HEK293 (cell line): ENCODE data around the gene TCERG1.
A peak's percentile ranks its signal among the peaks of the same experiment; 100 is the strongest.

ENCODE experiments used
- CTCF ChIA-PET: fragments of 350-600 bp; formaldehyde crosslinking; extraction: SDS; loops from one replicate; lab custom pipeline; 2021; ENCODE audit warnings: antibody characterized with exemption; lab: Yijun Ruan, JAX
- POLR2A ChIA-PET: fragments of 300-600 bp; formaldehyde crosslinking; extraction: SDS; loops from one replicate; lab custom pipeline; 2020; ENCODE audit warnings: antibody characterized with exemption, inconsistent platforms; lab: Yijun Ruan, JAX
- H3K27ac ChIP-seq: fragments of 200-500 bp; sonication (Bioruptor generic); 2 replicates; pipeline ENCODE4 v1.5.1; 2014; ENCODE audit warnings: low read depth, low read length, control low read depth, inconsistent platforms; ENCODE audit errors: extremely low read depth
- H3K36me3 ChIP-seq, 2 experiments: fragments of 200-500 bp in 1 of 2; sonication (Bioruptor generic) in 1 of 2; 1 replicate in 1 of 2; 2 replicates in 1 of 2; pipeline ENCODE4 v1.5.1; 2014 to 2017; ENCODE audit warnings: inconsistent platforms in 2 of 2, low read length in 2 of 2; ENCODE audit not compliant: control insufficient read depth in 2 of 2, insufficient read depth in 1 of 2
- H3K4me1 ChIP-seq: fragments of 200-500 bp; sonication (Bioruptor generic); 2 replicates; pipeline ENCODE4 v1.5.1; 2014; ENCODE audit warnings: mild to moderate bottlenecking, low read length, inconsistent platforms; ENCODE audit not compliant: control insufficient read depth, insufficient read depth
- H3K4me3 ChIP-seq: 2 replicates; pipeline ENCODE4 v1.5.1; 2011; ENCODE audit warnings: low read depth, mild to moderate bottlenecking, control low read depth, low read length, moderate library complexity
- H3K9me3 ChIP-seq: fragments of 200-500 bp; sonication (Bioruptor generic); 2 replicates; pipeline ENCODE4 v1.5.1; 2014; ENCODE audit warnings: low read depth, low read length, inconsistent platforms; ENCODE audit not compliant: control insufficient read depth, insufficient read depth
- RBAK ChIP-seq: fragments of 450-650 bp; formaldehyde crosslinking; IDR thresholded peaks from 2 replicates; pipeline ENCODE4 v1.5.1; 2016; ENCODE audit warnings: missing biosample characterization, missing genetic modification characterization
- ZBTB21 ChIP-seq: fragments of 450-650 bp; formaldehyde crosslinking; IDR thresholded peaks from 2 replicates; pipeline ENCODE4 v1.5.1; 2017; ENCODE audit warnings: missing biosample characterization, missing genetic modification characterization
- ZBTB48 ChIP-seq: fragments of 450-650 bp; formaldehyde crosslinking; IDR thresholded peaks from 2 replicates; pipeline ENCODE4 v1.5.1; 2016; ENCODE audit warnings: missing biosample characterization, missing genetic modification characterization
- ZFP3 ChIP-seq: fragments of 450-650 bp; formaldehyde crosslinking; IDR thresholded peaks from 2 replicates; pipeline ENCODE4 v1.5.1; 2016; ENCODE audit warnings: low read depth, missing biosample characterization, missing genetic modification characterization
- ZNF10 ChIP-seq: fragments of 450-650 bp; formaldehyde crosslinking; IDR thresholded peaks from 2 replicates; pipeline ENCODE4 v1.5.1; 2017; ENCODE audit warnings: missing biosample characterization, missing genetic modification characterization
- ZNF2 ChIP-seq: fragments of 450-650 bp; formaldehyde crosslinking; IDR thresholded peaks from 2 replicates; pipeline ENCODE4 v1.5.1; 2016; ENCODE audit warnings: missing biosample characterization, missing genetic modification characterization
- ZNF366 ChIP-seq: fragments of 450-650 bp; formaldehyde crosslinking; conservative IDR thresholded peaks from 2 replicates; pipeline ENCODE4 v1.5.1; 2016; ENCODE audit warnings: missing biosample characterization, missing genetic modification characterization
- ZNF391 ChIP-seq: fragments of 450-650 bp; formaldehyde crosslinking; IDR thresholded peaks from 2 replicates; pipeline ENCODE4 v1.5.1; 2016; ENCODE audit warnings: low read depth, missing biosample characterization, missing genetic modification characterization, borderline replicate concordance
- ZNF404 ChIP-seq: fragments of 450-650 bp; formaldehyde crosslinking; IDR thresholded peaks from 2 replicates; pipeline ENCODE4 v1.5.1; 2017; ENCODE audit warnings: missing biosample characterization, missing genetic modification characterization
- ZNF433 ChIP-seq: fragments of 450-650 bp; formaldehyde crosslinking; IDR thresholded peaks from 2 replicates; pipeline ENCODE4 v1.5.1; 2016; ENCODE audit warnings: missing biosample characterization, missing genetic modification characterization, low read depth
- ZNF558 ChIP-seq: fragments of 450-650 bp; formaldehyde crosslinking; IDR thresholded peaks from 2 replicates; pipeline ENCODE4 v1.5.1; 2016; ENCODE audit warnings: missing biosample characterization, missing genetic modification characterization
- ZNF560 ChIP-seq: fragments of 450-650 bp; formaldehyde crosslinking; IDR thresholded peaks from 2 replicates; pipeline ENCODE4 v1.5.1; 2017; ENCODE audit warnings: missing biosample characterization, missing genetic modification characterization, borderline replicate concordance
- ZNF596 ChIP-seq: fragments of 450-650 bp; IDR thresholded peaks from 2 replicates; pipeline ENCODE4 v1.5.0; 2018; ENCODE audit warnings: missing biosample characterization, mild to moderate bottlenecking, missing genetic modification characterization, moderate library complexity
- ZNF600 ChIP-seq: fragments of 450-650 bp; formaldehyde crosslinking; IDR thresholded peaks from 2 replicates; pipeline ENCODE4 v1.5.1; 2016; ENCODE audit warnings: missing biosample characterization, missing genetic modification characterization
- ZNF621 ChIP-seq: fragments of 450-650 bp; formaldehyde crosslinking; IDR thresholded peaks from 2 replicates; pipeline ENCODE4 v1.5.1; 2017; ENCODE audit warnings: missing biosample characterization, missing genetic modification characterization
- ZNF623 ChIP-seq: fragments of 450-650 bp; formaldehyde crosslinking; IDR thresholded peaks from 2 replicates; pipeline ENCODE4 v1.5.1; 2016; ENCODE audit warnings: missing biosample characterization, missing genetic modification characterization
- ZNF658 ChIP-seq: fragments of 450-650 bp; formaldehyde crosslinking; IDR thresholded peaks from 2 replicates; pipeline ENCODE4; 2016; ENCODE audit warnings: missing biosample characterization, missing genetic modification characterization
- TF ChIP-seq, protein P1 (sequence below): fragments of 450-650 bp; formaldehyde crosslinking; IDR thresholded peaks from 2 replicates; pipeline ENCODE4 v1.5.1; 2016; ENCODE audit warnings: missing biosample characterization, missing genetic modification characterization, borderline replicate concordance
- TF ChIP-seq, protein P2 (sequence below): fragments of 450-650 bp; formaldehyde crosslinking; IDR thresholded peaks from 2 replicates; pipeline ENCODE4 v1.5.1; 2016; ENCODE audit warnings: missing biosample characterization, missing genetic modification characterization
- TF ChIP-seq, protein P3 (sequence below): fragments of 450-650 bp; formaldehyde crosslinking; IDR thresholded peaks from 2 replicates; pipeline ENCODE4 v1.5.1; 2016; ENCODE audit warnings: missing biosample characterization, missing genetic modification characterization
- TF ChIP-seq, protein P4 (sequence below): fragments of 450-650 bp; formaldehyde crosslinking; IDR thresholded peaks from 2 replicates; pipeline ENCODE4 v1.5.1; 2016; ENCODE audit warnings: missing biosample characterization, missing genetic modification characterization
- TF ChIP-seq, protein P5 (sequence below): fragments of 450-650 bp; formaldehyde crosslinking; IDR thresholded peaks from 2 replicates; pipeline ENCODE4 v1.5.1; 2016; ENCODE audit warnings: missing biosample characterization, missing genetic modification characterization

The TCERG1 gene

DNA sequence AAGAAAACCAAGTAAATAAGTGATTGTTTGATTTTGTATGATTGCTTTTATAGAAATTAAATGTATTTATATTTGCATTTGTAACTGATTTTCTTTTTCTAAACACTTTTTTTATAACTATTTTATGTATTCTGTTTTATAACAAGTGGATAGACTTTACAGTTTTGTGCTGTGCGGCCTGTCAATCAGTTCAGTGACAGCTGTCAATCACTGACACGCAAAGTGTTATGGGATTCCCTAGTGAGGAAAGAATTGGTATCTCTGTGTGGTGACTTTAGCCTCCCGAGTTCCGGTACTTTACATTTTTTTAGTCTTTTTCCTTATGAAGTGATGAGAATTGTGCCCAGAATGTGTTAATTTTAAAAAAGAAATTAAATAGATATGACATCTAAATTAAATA is 52.5 kb downstream of the TCERG1 start:
- no peak overlapping the region for H3K4me3 ChIP-seq
- TF ChIP-seq, protein P1, sequence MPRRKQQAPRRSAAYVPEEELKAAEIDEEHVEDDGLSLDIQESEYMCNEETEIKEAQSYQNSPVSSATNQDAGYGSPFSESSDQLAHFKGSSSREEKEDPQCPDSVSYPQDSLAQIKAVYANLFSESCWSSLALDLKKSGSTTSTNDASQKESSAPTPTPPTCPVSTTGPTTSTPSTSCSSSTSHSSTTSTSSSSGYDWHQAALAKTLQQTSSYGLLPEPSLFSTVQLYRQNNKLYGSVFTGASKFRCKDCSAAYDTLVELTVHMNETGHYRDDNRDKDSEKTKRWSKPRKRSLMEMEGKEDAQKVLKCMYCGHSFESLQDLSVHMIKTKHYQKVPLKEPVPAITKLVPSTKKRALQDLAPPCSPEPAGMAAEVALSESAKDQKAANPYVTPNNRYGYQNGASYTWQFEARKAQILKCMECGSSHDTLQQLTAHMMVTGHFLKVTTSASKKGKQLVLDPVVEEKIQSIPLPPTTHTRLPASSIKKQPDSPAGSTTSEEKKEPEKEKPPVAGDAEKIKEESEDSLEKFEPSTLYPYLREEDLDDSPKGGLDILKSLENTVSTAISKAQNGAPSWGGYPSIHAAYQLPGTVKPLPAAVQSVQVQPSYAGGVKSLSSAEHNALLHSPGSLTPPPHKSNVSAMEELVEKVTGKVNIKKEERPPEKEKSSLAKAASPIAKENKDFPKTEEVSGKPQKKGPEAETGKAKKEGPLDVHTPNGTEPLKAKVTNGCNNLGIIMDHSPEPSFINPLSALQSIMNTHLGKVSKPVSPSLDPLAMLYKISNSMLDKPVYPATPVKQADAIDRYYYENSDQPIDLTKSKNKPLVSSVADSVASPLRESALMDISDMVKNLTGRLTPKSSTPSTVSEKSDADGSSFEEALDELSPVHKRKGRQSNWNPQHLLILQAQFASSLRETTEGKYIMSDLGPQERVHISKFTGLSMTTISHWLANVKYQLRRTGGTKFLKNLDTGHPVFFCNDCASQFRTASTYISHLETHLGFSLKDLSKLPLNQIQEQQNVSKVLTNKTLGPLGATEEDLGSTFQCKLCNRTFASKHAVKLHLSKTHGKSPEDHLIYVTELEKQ (tag by site-specific recombination), result peak; percentile 56; the same call in 1 of the 2 replicates
- TF ChIP-seq RBAK (tag by site-specific recombination), result no peak
- TF ChIP-seq, all 188 proteins: peak for 1
- CTCF ChIA-PET, result no interaction called here
- Histone ChIP-seq H3K36me3 (peaks cover 39 to 47% of the 10 kb centered on the region in 2 experiments), H3K27ac (no peak overlapping the region), H3K9me3 (no peaks in the 10 kb centered on the region), H3K4me1 (no peaks in the 10 kb centered on the region)
- POLR2A ChIA-PET, result no interaction called here

DNA sequence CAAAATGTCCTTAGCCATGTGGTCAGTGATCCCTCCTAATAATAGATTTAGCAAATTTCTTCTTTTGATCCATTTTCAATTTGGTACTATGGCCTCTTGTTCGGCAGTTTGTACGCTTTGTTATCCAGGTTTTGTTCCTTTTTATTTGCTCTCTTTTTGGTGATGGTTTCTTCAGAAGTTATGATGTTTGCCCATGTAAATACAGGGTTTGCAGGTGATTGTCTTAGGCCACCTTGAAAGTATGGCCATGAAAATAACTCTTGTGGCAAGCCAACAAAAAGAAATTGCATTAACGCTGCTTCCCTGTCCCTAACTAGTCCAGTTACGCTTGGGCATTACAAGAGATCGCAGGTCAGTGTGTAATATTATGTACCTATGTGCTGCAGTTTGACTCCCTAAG is 60.3 kb downstream of the TCERG1 start:
- no peaks in the 10 kb centered on the region for H3K4me1 ChIP-seq
- H3K9me3 ChIP-seq, result no peaks in the 10 kb centered on the region
- no peak overlapping the region for H3K4me3 ChIP-seq
- POLR2A ChIA-PET, result no interaction called here
- TF ChIP-seq ZNF10 (tag by site-specific recombination), result no peak
- TF ChIP-seq ZNF366 (tag by site-specific recombination), result no peak
- TF ChIP-seq ZNF596 (tag by site-specific recombination), result no peak
- TF ChIP-seq, protein P2, sequence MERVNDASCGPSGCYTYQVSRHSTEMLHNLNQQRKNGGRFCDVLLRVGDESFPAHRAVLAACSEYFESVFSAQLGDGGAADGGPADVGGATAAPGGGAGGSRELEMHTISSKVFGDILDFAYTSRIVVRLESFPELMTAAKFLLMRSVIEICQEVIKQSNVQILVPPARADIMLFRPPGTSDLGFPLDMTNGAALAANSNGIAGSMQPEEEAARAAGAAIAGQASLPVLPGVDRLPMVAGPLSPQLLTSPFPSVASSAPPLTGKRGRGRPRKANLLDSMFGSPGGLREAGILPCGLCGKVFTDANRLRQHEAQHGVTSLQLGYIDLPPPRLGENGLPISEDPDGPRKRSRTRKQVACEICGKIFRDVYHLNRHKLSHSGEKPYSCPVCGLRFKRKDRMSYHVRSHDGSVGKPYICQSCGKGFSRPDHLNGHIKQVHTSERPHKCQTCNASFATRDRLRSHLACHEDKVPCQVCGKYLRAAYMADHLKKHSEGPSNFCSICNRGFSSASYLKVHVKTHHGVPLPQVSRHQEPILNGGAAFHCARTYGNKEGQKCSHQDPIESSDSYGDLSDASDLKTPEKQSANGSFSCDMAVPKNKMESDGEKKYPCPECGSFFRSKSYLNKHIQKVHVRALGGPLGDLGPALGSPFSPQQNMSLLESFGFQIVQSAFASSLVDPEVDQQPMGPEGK (tag by site-specific recombination), result no peak
- no peak for TF ChIP-seq ZNF621 (tag by site-specific recombination)
- TF ChIP-seq ZNF658, result no peak
- peaks cover 75 to 87% of the 10 kb centered on the region in 2 experiments for H3K36me3 ChIP-seq
- H3K27ac ChIP-seq, result no peak overlapping the region
- CTCF ChIA-PET, result interaction anchor here (1.1 kb wide), 1 partner anchor 26 kb away, joined by 3 read pairs; no protein-coding TSS in a partner anchor

DNA sequence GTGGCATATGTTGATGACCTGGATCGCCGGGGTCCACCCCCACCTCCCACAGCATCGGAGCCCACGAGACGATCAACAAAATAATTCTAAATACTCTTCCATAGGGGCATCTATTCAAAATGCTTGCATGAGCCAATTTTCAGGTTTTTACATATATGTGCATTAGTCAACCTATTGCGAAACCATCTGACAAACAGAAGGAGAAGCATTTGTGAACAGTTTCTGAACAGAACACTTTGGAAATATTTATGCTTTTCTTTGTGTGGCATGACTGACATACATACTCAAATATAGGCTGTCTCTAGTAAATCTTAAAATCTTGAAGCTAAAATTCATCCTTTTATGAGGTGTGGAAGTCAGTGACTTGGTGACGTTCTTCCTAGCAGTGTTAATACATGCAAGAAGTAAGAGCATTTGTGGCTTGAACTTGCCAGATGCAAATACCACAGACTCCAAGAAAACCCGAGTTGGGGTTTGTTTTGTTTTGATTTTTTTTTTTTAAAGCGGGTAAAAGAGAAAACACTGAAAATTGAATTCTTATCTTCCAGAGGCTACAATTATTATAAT is 63.5 kb downstream of the TCERG1 start:
- H3K4me1 ChIP-seq, result no peaks in the 10 kb centered on the region
- H3K36me3 ChIP-seq, result peaks cover 54 to 72% of the 10 kb centered on the region in 2 experiments
- H3K9me3 ChIP-seq, result no peaks in the 10 kb centered on the region
- TF ChIP-seq ZBTB48, result no peak
- TF ChIP-seq, protein P3, sequence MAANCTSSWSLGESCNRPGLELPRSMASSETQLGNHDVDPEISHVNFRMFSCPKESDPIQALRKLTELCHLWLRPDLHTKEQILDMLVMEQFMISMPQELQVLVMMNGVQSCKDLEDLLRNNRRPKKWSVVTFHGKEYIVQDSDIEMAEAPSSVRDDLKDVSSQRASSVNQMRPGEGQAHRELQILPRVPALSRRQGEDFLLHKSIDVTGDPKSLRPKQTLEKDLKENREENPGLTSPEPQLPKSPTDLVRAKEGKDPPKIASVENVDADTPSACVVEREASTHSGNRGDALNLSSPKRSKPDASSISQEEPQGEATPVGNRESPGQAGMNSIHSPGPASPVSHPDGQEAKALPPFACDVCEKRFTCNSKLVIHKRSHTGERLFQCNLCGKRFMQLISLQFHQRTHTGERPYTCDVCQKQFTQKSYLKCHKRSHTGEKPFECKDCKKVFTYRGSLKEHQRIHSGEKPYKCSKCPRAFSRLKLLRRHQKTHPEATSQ (tag by site-specific recombination), result no peak
- no peak for TF ChIP-seq ZNF560 (tag by site-specific recombination)
- TF ChIP-seq ZNF623, result no peak
- no peak for TF ChIP-seq ZNF558 (tag by site-specific recombination)
- no peak for TF ChIP-seq ZNF433
- TF ChIP-seq ZNF404, result no peak
- no peak for TF ChIP-seq ZNF391
- TF ChIP-seq ZBTB21 (tag by site-specific recombination), result no peak
- no peak for TF ChIP-seq ZNF2 (tag by site-specific recombination)
- TF ChIP-seq ZNF600, result no peak
- TF ChIP-seq, protein P4, sequence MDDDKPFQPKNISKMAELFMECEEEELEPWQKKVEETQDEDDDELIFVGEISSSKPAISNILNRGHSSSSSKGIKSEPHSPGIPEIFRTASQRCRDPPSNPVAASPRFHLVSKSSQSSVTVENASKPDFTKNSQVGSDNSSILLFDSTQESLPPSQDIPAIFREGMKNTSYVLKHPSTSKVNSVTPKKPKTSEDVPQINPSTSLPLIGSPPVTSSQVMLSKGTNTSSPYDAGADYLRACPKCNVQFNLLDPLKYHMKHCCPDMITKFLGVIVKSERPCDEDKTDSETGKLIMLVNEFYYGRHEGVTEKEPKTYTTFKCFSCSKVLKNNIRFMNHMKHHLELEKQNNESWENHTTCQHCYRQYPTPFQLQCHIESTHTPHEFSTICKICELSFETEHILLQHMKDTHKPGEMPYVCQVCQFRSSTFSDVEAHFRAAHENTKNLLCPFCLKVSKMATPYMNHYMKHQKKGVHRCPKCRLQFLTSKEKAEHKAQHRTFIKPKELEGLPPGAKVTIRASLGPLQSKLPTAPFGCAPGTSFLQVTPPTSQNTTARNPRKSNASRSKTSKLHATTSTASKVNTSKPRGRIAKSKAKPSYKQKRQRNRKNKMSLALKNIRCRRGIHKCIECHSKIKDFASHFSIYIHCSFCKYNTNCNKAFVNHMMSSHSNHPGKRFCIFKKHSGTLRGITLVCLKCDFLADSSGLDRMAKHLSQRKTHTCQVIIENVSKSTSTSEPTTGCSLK (tag by site-specific recombination), result no peak
- TF ChIP-seq ZFP3 (tag by site-specific recombination), result no peak
- TF ChIP-seq, protein P5, sequence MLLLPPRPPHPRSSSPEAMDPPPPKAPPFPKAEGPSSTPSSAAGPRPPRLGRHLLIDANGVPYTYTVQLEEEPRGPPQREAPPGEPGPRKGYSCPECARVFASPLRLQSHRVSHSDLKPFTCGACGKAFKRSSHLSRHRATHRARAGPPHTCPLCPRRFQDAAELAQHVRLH, result no peak
- POLR2A ChIA-PET, result no interaction called here
- H3K4me3 ChIP-seq, result no peak overlapping the region
- H3K27ac ChIP-seq, result no peak overlapping the region
- CTCF ChIA-PET, result interaction anchor here (0.7 kb wide), 1 partner anchor 12 kb away, joined by 3 read pairs; no protein-coding TSS in a partner anchor
